GM19025 (cell line): ENCODE data around the gene RGL1.
"Not testable (repeated sequence)": the region's sequence is repeated elsewhere in the genome, so short reads cannot be mapped to it uniquely, and the experiment has no call there.

Experiments used
- ATAC-seq: cut with Tn5 transposase; IDR thresholded peaks from one replicate; pipeline ENCODE4 v1.9.1; 2021; ENCODE audit warnings: mild to moderate bottlenecking, low read depth, moderate library complexity; ENCODE audit not compliant: unreplicated experiment

RGL1 gene

GRCh38 chr1:183804916-183805841 lies at the start of gene RGL1:
Gene RGL1 (plus strand): TSS chr1:183805120. CDS start chr1:183805298, 178 bp downstream.
- peak; percentile 54 for ATAC-seq

- no peak for ATAC-seq
Measured at GRCh38 chr1:183756326-183756725, 48.6 kb upstream of the RGL1 start.

- no peak for ATAC-seq
Measured at GRCh38 chr1:183757061-183757460, 47.9 kb upstream of the RGL1 start.

- no peak for ATAC-seq
Measured at GRCh38 chr1:183758913-183759312, 46.0 kb upstream of the RGL1 start.

- no peak for ATAC-seq
Measured at GRCh38 chr1:183760661-183761060, 44.3 kb upstream of the RGL1 start.

GRCh38 chr1:183761871-183762270 lies 43.0 kb upstream of the RGL1 start:
- no peak for ATAC-seq

- ATAC-seq = not testable (repeated sequence)
Measured at GRCh38 chr1:183762856-183763255, 42.1 kb upstream of the RGL1 start.

GRCh38 chr1:183764981-183765380 lies 39.9 kb upstream of the RGL1 start:
- no peak for ATAC-seq

GRCh38 chr1:183769956-183770815 lies 34.7 kb upstream of the RGL1 start:
- no peak for ATAC-seq

GRCh38 chr1:183770816-183771128 lies 34.1 kb upstream of the RGL1 start:
- no peak for ATAC-seq

- ATAC-seq = no peak
Measured at GRCh38 chr1:183773482-183774274, 31.2 kb upstream of the RGL1 start.

- no peak for ATAC-seq
Measured at GRCh38 chr1:183774938-183775337, 30.0 kb upstream of the RGL1 start.

- no peak for ATAC-seq
Measured at GRCh38 chr1:183776731-183777130, 28.2 kb upstream of the RGL1 start.

GRCh38 chr1:183777328-183777727 lies 27.6 kb upstream of the RGL1 start:
- no peak for ATAC-seq

GRCh38 chr1:183778045-183778444 lies 26.9 kb upstream of the RGL1 start:
- no peak for ATAC-seq

GRCh38 chr1:183778568-183779433 lies 26.1 kb upstream of the RGL1 start:
- ATAC-seq = no peak

GRCh38 chr1:183780159-183780558 lies 24.8 kb upstream of the RGL1 start:
- ATAC-seq = no peak

- no peak for ATAC-seq
Measured at GRCh38 chr1:183780757-183781156, 24.2 kb upstream of the RGL1 start.

GRCh38 chr1:183783342-183783741 lies 21.6 kb upstream of the RGL1 start:
- ATAC-seq = no peak
